Measurements from ENCODE around the gene GPR146. TPM values are rescaled to one million over a fixed set of nuclear protein-coding genes. Genes with fewer than 3 reads are reported as not detected.

The GPR146 gene
- total RNA-seq, 1 experiment from 2014 or later: 1.8 TPM

DNA sequence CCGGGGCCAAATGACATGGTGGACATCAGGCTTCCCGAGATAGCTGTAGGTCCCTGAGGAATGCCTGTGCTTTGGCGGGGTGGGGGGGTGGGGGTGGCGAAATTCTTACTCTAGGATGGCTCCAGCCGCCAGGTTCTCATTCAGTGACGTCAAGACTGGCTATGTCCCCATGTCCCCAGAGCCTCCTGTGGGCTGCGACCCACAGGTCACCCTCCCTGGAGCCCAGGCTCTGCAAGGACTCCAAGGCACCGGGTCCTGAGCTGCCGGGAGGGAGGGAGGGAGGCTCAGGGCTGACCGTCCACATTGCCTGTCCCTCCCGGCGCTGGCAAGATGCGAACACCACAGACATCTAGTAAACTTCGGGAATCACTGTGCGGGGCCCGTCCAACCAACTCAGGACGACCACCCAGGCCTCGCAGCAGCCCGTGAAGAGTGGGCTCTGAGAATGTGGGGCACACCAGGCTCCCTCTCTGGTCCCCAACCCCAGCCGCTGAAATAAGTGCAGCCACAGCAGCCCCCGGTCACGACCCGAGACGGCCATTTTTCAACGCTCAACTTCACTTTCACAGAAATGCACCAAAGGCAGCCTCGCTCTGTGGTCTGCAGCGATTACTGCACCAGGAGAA, 12.6 kb downstream of the GPR146 start:
- H3K9me3 Mint-ChIP-seq (ENCODE audit: unreplicated experiment): no peaks in the 10 kb centered on the region
- H3K4me1 Mint-ChIP-seq (ENCODE audit: low read depth, unreplicated experiment): no peaks in the 10 kb centered on the region
- TF ChIP-seq, protein P1, sequence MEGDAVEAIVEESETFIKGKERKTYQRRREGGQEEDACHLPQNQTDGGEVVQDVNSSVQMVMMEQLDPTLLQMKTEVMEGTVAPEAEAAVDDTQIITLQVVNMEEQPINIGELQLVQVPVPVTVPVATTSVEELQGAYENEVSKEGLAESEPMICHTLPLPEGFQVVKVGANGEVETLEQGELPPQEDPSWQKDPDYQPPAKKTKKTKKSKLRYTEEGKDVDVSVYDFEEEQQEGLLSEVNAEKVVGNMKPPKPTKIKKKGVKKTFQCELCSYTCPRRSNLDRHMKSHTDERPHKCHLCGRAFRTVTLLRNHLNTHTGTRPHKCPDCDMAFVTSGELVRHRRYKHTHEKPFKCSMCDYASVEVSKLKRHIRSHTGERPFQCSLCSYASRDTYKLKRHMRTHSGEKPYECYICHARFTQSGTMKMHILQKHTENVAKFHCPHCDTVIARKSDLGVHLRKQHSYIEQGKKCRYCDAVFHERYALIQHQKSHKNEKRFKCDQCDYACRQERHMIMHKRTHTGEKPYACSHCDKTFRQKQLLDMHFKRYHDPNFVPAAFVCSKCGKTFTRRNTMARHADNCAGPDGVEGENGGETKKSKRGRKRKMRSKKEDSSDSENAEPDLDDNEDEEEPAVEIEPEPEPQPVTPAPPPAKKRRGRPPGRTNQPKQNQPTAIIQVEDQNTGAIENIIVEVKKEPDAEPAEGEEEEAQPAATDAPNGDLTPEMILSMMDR (IDR thresholded peaks at IDR 0.05; ENCODE audit: insufficient read depth in 1 of 2, low read depth in 1 of 2, low read length in 1 of 2, severe bottlenecking in 1 of 2, unreplicated experiment in 1 of 2): no peak
- no peaks in the 10 kb centered on the region for H3K36me3 ChIP-seq (ENCODE audit: control insufficient read depth, insufficient read depth, low read length)
- no TSS peak for BruUV-seq (replicated peaks)
- peaks cover 5% of the 10 kb centered on the region; the same call in 1 of the 2 replicates for H3K9me3 ChIP-seq
- H3K27me3 ChIP-seq (replicated peaks; ENCODE audit: control insufficient read depth, insufficient read depth, low read length): no peaks in the 10 kb centered on the region
- H3K36me3 Mint-ChIP-seq (ENCODE audit: insufficient read depth, unreplicated experiment): peaks cover 13% of the 10 kb centered on the region
- H3K4me1 ChIP-seq: no peaks in the 10 kb centered on the region
- DNase-seq: no peak
- CTCF ChIA-PET: no interaction called here
- POLR2A ChIA-PET: no interaction called here
- no peaks in the 10 kb centered on the region for H3K27me3 Mint-ChIP-seq (ENCODE audit: insufficient read depth, unreplicated experiment)
- no peak overlapping the region for H3K27ac Mint-ChIP-seq (ENCODE audit: unreplicated experiment)
- intact Hi-C loops (cut with micrococcal nuclease; ENCODE audit: unreplicated experiment): no loop called here
- H3K4me3 ChIP-seq (ENCODE audit: low read depth, low read length): no peak overlapping the region
- no peak overlapping the region for H3K4me3 Mint-ChIP-seq (ENCODE audit: unreplicated experiment)

DNA sequence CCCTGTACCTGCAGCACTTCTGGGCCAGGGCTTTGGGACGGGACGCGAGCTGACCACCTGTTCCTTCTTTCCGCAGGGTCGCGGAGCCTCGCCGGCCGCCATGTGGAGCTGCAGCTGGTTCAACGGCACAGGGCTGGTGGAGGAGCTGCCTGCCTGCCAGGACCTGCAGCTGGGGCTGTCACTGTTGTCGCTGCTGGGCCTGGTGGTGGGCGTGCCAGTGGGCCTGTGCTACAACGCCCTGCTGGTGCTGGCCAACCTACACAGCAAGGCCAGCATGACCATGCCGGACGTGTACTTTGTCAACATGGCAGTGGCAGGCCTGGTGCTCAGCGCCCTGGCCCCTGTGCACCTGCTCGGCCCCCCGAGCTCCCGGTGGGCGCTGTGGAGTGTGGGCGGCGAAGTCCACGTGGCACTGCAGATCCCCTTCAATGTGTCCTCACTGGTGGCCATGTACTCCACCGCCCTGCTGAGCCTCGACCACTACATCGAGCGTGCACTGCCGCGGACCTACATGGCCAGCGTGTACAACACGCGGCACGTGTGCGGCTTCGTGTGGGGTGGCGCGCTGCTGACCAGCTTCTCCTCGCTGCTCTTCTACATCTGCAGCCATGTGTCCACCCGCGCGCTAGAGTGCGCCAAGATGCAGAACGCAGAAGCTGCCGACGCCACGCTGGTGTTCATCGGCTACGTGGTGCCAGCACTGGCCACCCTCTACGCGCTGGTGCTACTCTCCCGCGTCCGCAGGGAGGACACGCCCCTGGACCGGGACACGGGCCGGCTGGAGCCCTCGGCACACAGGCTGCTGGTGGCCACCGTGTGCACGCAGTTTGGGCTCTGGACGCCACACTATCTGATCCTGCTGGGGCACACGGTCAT, 13.3 kb downstream of the GPR146 start:
- H3K9me3 ChIP-seq: peaks cover 5% of the 10 kb centered on the region; the same call in 1 of the 2 replicates
- H3K36me3 ChIP-seq (ENCODE audit: control insufficient read depth, insufficient read depth, low read length): no peaks in the 10 kb centered on the region
- H3K27ac Mint-ChIP-seq (ENCODE audit: unreplicated experiment): no peak overlapping the region
- ChIA-PET CTCF (no interaction called here), POLR2A (no interaction called here)
- no peaks in the 10 kb centered on the region for H3K27me3 ChIP-seq (replicated peaks; ENCODE audit: control insufficient read depth, insufficient read depth, low read length)
- H3K9me3 Mint-ChIP-seq (ENCODE audit: unreplicated experiment): no peaks in the 10 kb centered on the region
- TF ChIP-seq, protein P1 (IDR thresholded peaks at IDR 0.05; ENCODE audit: insufficient read depth in 1 of 2, low read depth in 1 of 2, low read length in 1 of 2, severe bottlenecking in 1 of 2, unreplicated experiment in 1 of 2): no peak
- no TSS peak for BruUV-seq (replicated peaks)
- no peaks in the 10 kb centered on the region for H3K4me1 ChIP-seq
- peaks cover 7% of the 10 kb centered on the region for H3K36me3 Mint-ChIP-seq (ENCODE audit: insufficient read depth, unreplicated experiment)
- H3K27me3 Mint-ChIP-seq (ENCODE audit: insufficient read depth, unreplicated experiment): no peaks in the 10 kb centered on the region
- H3K4me1 Mint-ChIP-seq (ENCODE audit: low read depth, unreplicated experiment): no peaks in the 10 kb centered on the region
- H3K4me3 ChIP-seq (ENCODE audit: low read depth, low read length): no peak overlapping the region
- intact Hi-C loops (cut with micrococcal nuclease; ENCODE audit: unreplicated experiment): no loop called here
- no peak overlapping the region for H3K4me3 Mint-ChIP-seq (ENCODE audit: unreplicated experiment)
- DNase-seq: no peak

DNA sequence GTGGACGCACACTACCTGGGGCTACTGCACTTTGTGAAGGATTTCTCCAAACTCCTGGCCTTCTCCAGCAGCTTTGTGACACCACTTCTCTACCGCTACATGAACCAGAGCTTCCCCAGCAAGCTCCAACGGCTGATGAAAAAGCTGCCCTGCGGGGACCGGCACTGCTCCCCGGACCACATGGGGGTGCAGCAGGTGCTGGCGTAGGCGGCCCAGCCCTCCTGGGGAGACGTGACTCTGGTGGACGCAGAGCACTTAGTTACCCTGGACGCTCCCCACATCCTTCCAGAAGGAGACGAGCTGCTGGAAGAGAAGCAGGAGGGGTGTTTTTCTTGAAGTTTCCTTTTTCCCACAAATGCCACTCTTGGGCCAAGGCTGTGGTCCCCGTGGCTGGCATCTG, 14.0 kb downstream of the GPR146 start:
- POLR2A ChIA-PET: no interaction called here
- intact Hi-C loops (cut with micrococcal nuclease; ENCODE audit: unreplicated experiment): no loop called here

More for the DNA sequence above, 14.0 kb downstream of the GPR146 start:
- H3K9me3 ChIP-seq: peaks cover 5% of the 10 kb centered on the region; the same call in 1 of the 2 replicates
- Mint-ChIP-seq H3K27me3 (ENCODE audit: insufficient read depth, unreplicated experiment) (no peaks in the 10 kb centered on the region), H3K4me1 (ENCODE audit: low read depth, unreplicated experiment) (no peaks in the 10 kb centered on the region), H3K36me3 (ENCODE audit: insufficient read depth, unreplicated experiment) (peaks cover 7% of the 10 kb centered on the region), H3K27ac (ENCODE audit: unreplicated experiment) (no peak overlapping the region), H3K9me3 (ENCODE audit: unreplicated experiment) (no peaks in the 10 kb centered on the region), H3K4me3 (ENCODE audit: unreplicated experiment) (no peak overlapping the region)
- no peaks in the 10 kb centered on the region for H3K36me3 ChIP-seq (ENCODE audit: control insufficient read depth, insufficient read depth, low read length)
- TF ChIP-seq, protein P1 (IDR thresholded peaks at IDR 0.05; ENCODE audit: insufficient read depth in 1 of 2, low read depth in 1 of 2, low read length in 1 of 2, severe bottlenecking in 1 of 2, unreplicated experiment in 1 of 2): no peak
- BruUV-seq (replicated peaks): no TSS peak
- H3K4me3 ChIP-seq (ENCODE audit: low read depth, low read length): no peak overlapping the region
- H3K27me3 ChIP-seq (replicated peaks; ENCODE audit: control insufficient read depth, insufficient read depth, low read length): no peaks in the 10 kb centered on the region
- CTCF ChIA-PET: no interaction called here
- H3K4me1 ChIP-seq: no peaks in the 10 kb centered on the region
- no peak for DNase-seq
